ENCODE measurements around the gene HPS1.

Gene HPS1

GRCh38 chr10:98453729-98454128 lies 7.0 kb upstream of the HPS1 start:
- no peak overlapping the region for H3K4me3 ChIP-seq (ENCODE audit: low read depth in 1 of 5, low read length in 5 of 5)
- peaks cover 0 to 3% (median 0%) of the 10 kb centered on the region in 5 donors for H3K9me3 ChIP-seq (ENCODE audit: control insufficient read depth in 5 of 5, low read length in 5 of 5)
- H3K27me3 ChIP-seq (ENCODE audit: control insufficient read depth in 5 of 5, insufficient read depth in 4 of 5, low read length in 5 of 5): peaks cover 0 to 8% (median 0%) of the 10 kb centered on the region in 5 donors
- H3K36me3 ChIP-seq (ENCODE audit: control insufficient read depth in 5 of 5, insufficient read depth in 5 of 5, low read length in 5 of 5): no peaks in the 10 kb centered on the region
- H3K4me1 ChIP-seq (ENCODE audit: control insufficient read depth in 5 of 5, insufficient read depth in 5 of 5, low read length in 5 of 5): no peaks in the 10 kb centered on the region
- H3K27ac ChIP-seq (ENCODE audit: low read depth, low read length): no peak overlapping the region
- no peak overlapping the region for H3K9ac ChIP-seq (ENCODE audit: low read length in 5 of 5)

- no peak overlapping the region for H3K27ac ChIP-seq (ENCODE audit: low read depth, low read length)
- H3K4me1 ChIP-seq (ENCODE audit: control insufficient read depth in 5 of 5, insufficient read depth in 5 of 5, low read length in 5 of 5): peaks cover 2 to 14% (median 10%) of the 10 kb centered on the region in 5 donors
- peaks cover 0 to 3% (median 0%) of the 10 kb centered on the region in 5 donors for H3K9me3 ChIP-seq (ENCODE audit: control insufficient read depth in 5 of 5, low read length in 5 of 5)
- no peaks in the 10 kb centered on the region for H3K36me3 ChIP-seq (ENCODE audit: control insufficient read depth in 5 of 5, insufficient read depth in 5 of 5, low read length in 5 of 5)
- no peak overlapping the region for H3K9ac ChIP-seq (ENCODE audit: low read length in 5 of 5)
- H3K27me3 ChIP-seq (ENCODE audit: control insufficient read depth in 5 of 5, insufficient read depth in 4 of 5, low read length in 5 of 5): no peaks in the 10 kb centered on the region
- no peak overlapping the region for H3K4me3 ChIP-seq (ENCODE audit: low read depth in 1 of 5, low read length in 5 of 5)
Measured at GRCh38 chr10:98450618-98451017, 3.9 kb upstream of the HPS1 start.

- Histone ChIP-seq H3K9ac (ENCODE audit: low read length in 5 of 5) (no peak overlapping the region), H3K4me3 (ENCODE audit: low read depth in 1 of 5, low read length in 5 of 5) (no peak overlapping the region), H3K27me3 (ENCODE audit: control insufficient read depth in 5 of 5, insufficient read depth in 4 of 5, low read length in 5 of 5) (no peaks in the 10 kb centered on the region), H3K9me3 (ENCODE audit: control insufficient read depth in 5 of 5, low read length in 5 of 5) (peaks cover 0 to 3% (median 0%) of the 10 kb centered on the region in 5 donors), H3K27ac (ENCODE audit: low read depth, low read length) (no peak overlapping the region), H3K4me1 (ENCODE audit: control insufficient read depth in 5 of 5, insufficient read depth in 5 of 5, low read length in 5 of 5) (peaks cover 5 to 26% (median 21%) of the 10 kb centered on the region in 5 donors), H3K36me3 (ENCODE audit: control insufficient read depth in 5 of 5, insufficient read depth in 5 of 5, low read length in 5 of 5) (peaks cover 0 to 12% (median 11%) of the 10 kb centered on the region in 5 donors)
Measured at GRCh38 chr10:98449287-98449686, 2.6 kb upstream of the HPS1 start.

GRCh38 chr10:98446151-98446660 lies 529 bp downstream of the HPS1 start:
- H3K27me3 ChIP-seq (ENCODE audit: control insufficient read depth in 5 of 5, insufficient read depth in 4 of 5, low read length in 5 of 5): no peaks in the 10 kb centered on the region
- peaks cover 10 to 38% (median 32%) of the 10 kb centered on the region in 5 donors for H3K36me3 ChIP-seq (ENCODE audit: control insufficient read depth in 5 of 5, insufficient read depth in 5 of 5, low read length in 5 of 5)
- H3K9me3 ChIP-seq (ENCODE audit: control insufficient read depth in 5 of 5, low read length in 5 of 5): peaks cover 0 to 3% (median 0%) of the 10 kb centered on the region in 5 donors
- peak overlapping the region; percentile 65 to 80 (median 70) for H3K4me3 ChIP-seq (ENCODE audit: low read depth in 1 of 5, low read length in 5 of 5)
- H3K27ac ChIP-seq (ENCODE audit: low read depth, low read length): peak overlapping the region; percentile 95
- H3K9ac ChIP-seq (ENCODE audit: low read length in 5 of 5): peak overlapping the region; percentile 74 to 94 (median 90)
- peaks cover 5 to 26% (median 21%) of the 10 kb centered on the region in 5 donors for H3K4me1 ChIP-seq (ENCODE audit: control insufficient read depth in 5 of 5, insufficient read depth in 5 of 5, low read length in 5 of 5)

GRCh38 chr10:98445200-98445812 lies 1.4 kb downstream of the HPS1 start:
- Histone ChIP-seq H3K9ac (ENCODE audit: low read length in 5 of 5) (peak overlapping the region; percentile 74 to 94 (median 90)), H3K36me3 (ENCODE audit: control insufficient read depth in 5 of 5, insufficient read depth in 5 of 5, low read length in 5 of 5) (peaks cover 10 to 38% (median 32%) of the 10 kb centered on the region in 5 donors), H3K9me3 (ENCODE audit: control insufficient read depth in 5 of 5, low read length in 5 of 5) (peaks cover 0 to 3% (median 0%) of the 10 kb centered on the region in 5 donors), H3K4me1 (ENCODE audit: control insufficient read depth in 5 of 5, insufficient read depth in 5 of 5, low read length in 5 of 5) (peaks cover 5 to 26% (median 21%) of the 10 kb centered on the region in 5 donors), H3K4me3 (ENCODE audit: low read depth in 1 of 5, low read length in 5 of 5) (peak overlapping the region in 4 of 5 donors; percentile 65 to 80 (median 70)), H3K27me3 (ENCODE audit: control insufficient read depth in 5 of 5, insufficient read depth in 4 of 5, low read length in 5 of 5) (no peaks in the 10 kb centered on the region), H3K27ac (ENCODE audit: low read depth, low read length) (peak overlapping the region; percentile 95)

GRCh38 chr10:98444314-98445006 lies 2.3 kb downstream of the HPS1 start:
- Histone ChIP-seq H3K4me1 (ENCODE audit: control insufficient read depth in 5 of 5, insufficient read depth in 5 of 5, low read length in 5 of 5) (peaks cover 5 to 26% (median 21%) of the 10 kb centered on the region in 5 donors), H3K27me3 (ENCODE audit: control insufficient read depth in 5 of 5, insufficient read depth in 4 of 5, low read length in 5 of 5) (no peaks in the 10 kb centered on the region), H3K36me3 (ENCODE audit: control insufficient read depth in 5 of 5, insufficient read depth in 5 of 5, low read length in 5 of 5) (peaks cover 18 to 44% (median 32%) of the 10 kb centered on the region in 5 donors), H3K9me3 (ENCODE audit: control insufficient read depth in 5 of 5, low read length in 5 of 5) (peaks cover 0 to 3% (median 0%) of the 10 kb centered on the region in 5 donors), H3K9ac (ENCODE audit: low read length in 5 of 5) (no peak overlapping the region), H3K4me3 (ENCODE audit: low read depth in 1 of 5, low read length in 5 of 5) (no peak overlapping the region), H3K27ac (ENCODE audit: low read depth, low read length) (peak overlapping the region; percentile 2)

- peaks cover 26 to 65% (median 50%) of the 10 kb centered on the region in 5 donors for H3K36me3 ChIP-seq (ENCODE audit: control insufficient read depth in 5 of 5, insufficient read depth in 5 of 5, low read length in 5 of 5)
- H3K27ac ChIP-seq (ENCODE audit: low read depth, low read length): no peak overlapping the region
- no peak overlapping the region for H3K4me3 ChIP-seq (ENCODE audit: low read depth in 1 of 5, low read length in 5 of 5)
- no peak overlapping the region for H3K9ac ChIP-seq (ENCODE audit: low read length in 5 of 5)
- peaks cover 0 to 7% (median 0%) of the 10 kb centered on the region in 5 donors for H3K4me1 ChIP-seq (ENCODE audit: control insufficient read depth in 5 of 5, insufficient read depth in 5 of 5, low read length in 5 of 5)
- H3K9me3 ChIP-seq (ENCODE audit: control insufficient read depth in 5 of 5, low read length in 5 of 5): no peaks in the 10 kb centered on the region
- H3K27me3 ChIP-seq (ENCODE audit: control insufficient read depth in 5 of 5, insufficient read depth in 4 of 5, low read length in 5 of 5): no peaks in the 10 kb centered on the region
Measured at GRCh38 chr10:98438715-98439114, 8.0 kb downstream of the HPS1 start.

- Histone ChIP-seq H3K36me3 (ENCODE audit: control insufficient read depth in 5 of 5, insufficient read depth in 5 of 5, low read length in 5 of 5) (peaks cover 35 to 64% (median 44%) of the 10 kb centered on the region in 5 donors), H3K4me3 (ENCODE audit: low read depth in 1 of 5, low read length in 5 of 5) (no peak overlapping the region), H3K27me3 (ENCODE audit: control insufficient read depth in 5 of 5, insufficient read depth in 4 of 5, low read length in 5 of 5) (no peaks in the 10 kb centered on the region), H3K4me1 (ENCODE audit: control insufficient read depth in 5 of 5, insufficient read depth in 5 of 5, low read length in 5 of 5) (peaks cover 0 to 7% (median 0%) of the 10 kb centered on the region in 5 donors), H3K9ac (ENCODE audit: low read length in 5 of 5) (no peak overlapping the region), H3K27ac (ENCODE audit: low read depth, low read length) (no peak overlapping the region), H3K9me3 (ENCODE audit: control insufficient read depth in 5 of 5, low read length in 5 of 5) (peaks cover 0 to 3% (median 0%) of the 10 kb centered on the region in 5 donors)
Measured at GRCh38 chr10:98436704-98437103, 10.0 kb downstream of the HPS1 start.

GRCh38 chr10:98435178-98435577 lies 11.6 kb downstream of the HPS1 start:
- peaks cover 32 to 80% (median 59%) of the 10 kb centered on the region in 5 donors for H3K36me3 ChIP-seq (ENCODE audit: control insufficient read depth in 5 of 5, insufficient read depth in 5 of 5, low read length in 5 of 5)
- H3K27me3 ChIP-seq (ENCODE audit: control insufficient read depth in 5 of 5, insufficient read depth in 4 of 5, low read length in 5 of 5): no peaks in the 10 kb centered on the region
- peaks cover 0 to 7% (median 0%) of the 10 kb centered on the region in 5 donors for H3K4me1 ChIP-seq (ENCODE audit: control insufficient read depth in 5 of 5, insufficient read depth in 5 of 5, low read length in 5 of 5)
- H3K27ac ChIP-seq (ENCODE audit: low read depth, low read length): no peak overlapping the region
- no peak overlapping the region for H3K4me3 ChIP-seq (ENCODE audit: low read depth in 1 of 5, low read length in 5 of 5)
- H3K9me3 ChIP-seq (ENCODE audit: control insufficient read depth in 5 of 5, low read length in 5 of 5): peaks cover 0 to 3% (median 0%) of the 10 kb centered on the region in 5 donors
- H3K9ac ChIP-seq (ENCODE audit: low read length in 5 of 5): no peak overlapping the region
